H1 (cell line): ENCODE measurements around the gene MEI1. TPM values are rescaled to one million over a fixed set of nuclear protein-coding genes. Genes with fewer than 3 reads are reported as not detected.

Experiments used
- polyA plus RNA-seq, 7 experiments: library from polyadenylated mRNA; depleted of rRNA in 3 of 7; stranded (reverse) in 5 of 7; unstranded in 2 of 7; fragments of >200 nt in 5 of 7; fragments of 200-250 nt in 2 of 7; gene quantifications; 1 replicate in 5 of 7; 2 replicates in 1 of 7; 4 replicates in 1 of 7; pipeline versions ENCODE4 v1.2.1 to v1.2.3, GENCODE V29; 2011 to 2013; ENCODE audit warnings: missing spikeins in 2 of 7, mixed read lengths in 2 of 7
- total RNA-seq: library from RNA; stranded (reverse); fragmentation: NEBNext Ultra II Directional; extraction: Animal tissue kit (Norgen Biotek cat#: 25700); gene quantifications from 2 replicates; pipeline ENCODE4 v1.2.1, GENCODE V29; 2021
- TF ChIP-seq, protein P1 (sequence below): fragments of 300-600 bp; sonication (generic); IDR thresholded peaks from 2 replicates; pipeline ENCODE4 v1.7.1; 2012; ENCODE audit warnings: low read length, moderate library complexity, mild to moderate bottlenecking, inconsistent platforms; ENCODE audit not compliant: insufficient replicate concordance

MEI1 gene
- total and polyA plus RNA-seq, 2 of the 8 experiments (the other 6 are each of a cell fraction or from before 2014, with no cell fraction given) = 0.27 to 0.54 TPM

DNA sequence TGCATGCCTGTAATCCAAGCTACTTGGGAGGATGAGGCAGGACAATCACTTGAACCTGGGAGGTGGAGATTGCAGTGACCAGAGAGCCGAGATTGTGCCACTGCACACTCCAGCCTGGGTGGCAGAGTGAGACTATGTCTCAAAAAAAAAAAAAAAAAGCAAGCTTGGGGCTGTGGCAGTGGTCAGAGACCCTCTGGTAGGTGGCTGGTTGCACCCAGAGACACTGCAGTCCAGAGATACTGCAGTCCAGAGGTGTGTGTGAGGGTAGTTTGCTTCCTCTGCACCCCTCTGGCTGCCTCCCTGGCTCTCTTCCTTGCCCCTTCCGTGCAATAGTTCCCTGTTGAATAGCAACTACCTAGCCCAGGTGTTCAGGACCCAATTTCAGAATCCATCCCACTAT is 99.4 kb downstream of the MEI1 start (continued):
- TF ChIP-seq, protein P1, sequence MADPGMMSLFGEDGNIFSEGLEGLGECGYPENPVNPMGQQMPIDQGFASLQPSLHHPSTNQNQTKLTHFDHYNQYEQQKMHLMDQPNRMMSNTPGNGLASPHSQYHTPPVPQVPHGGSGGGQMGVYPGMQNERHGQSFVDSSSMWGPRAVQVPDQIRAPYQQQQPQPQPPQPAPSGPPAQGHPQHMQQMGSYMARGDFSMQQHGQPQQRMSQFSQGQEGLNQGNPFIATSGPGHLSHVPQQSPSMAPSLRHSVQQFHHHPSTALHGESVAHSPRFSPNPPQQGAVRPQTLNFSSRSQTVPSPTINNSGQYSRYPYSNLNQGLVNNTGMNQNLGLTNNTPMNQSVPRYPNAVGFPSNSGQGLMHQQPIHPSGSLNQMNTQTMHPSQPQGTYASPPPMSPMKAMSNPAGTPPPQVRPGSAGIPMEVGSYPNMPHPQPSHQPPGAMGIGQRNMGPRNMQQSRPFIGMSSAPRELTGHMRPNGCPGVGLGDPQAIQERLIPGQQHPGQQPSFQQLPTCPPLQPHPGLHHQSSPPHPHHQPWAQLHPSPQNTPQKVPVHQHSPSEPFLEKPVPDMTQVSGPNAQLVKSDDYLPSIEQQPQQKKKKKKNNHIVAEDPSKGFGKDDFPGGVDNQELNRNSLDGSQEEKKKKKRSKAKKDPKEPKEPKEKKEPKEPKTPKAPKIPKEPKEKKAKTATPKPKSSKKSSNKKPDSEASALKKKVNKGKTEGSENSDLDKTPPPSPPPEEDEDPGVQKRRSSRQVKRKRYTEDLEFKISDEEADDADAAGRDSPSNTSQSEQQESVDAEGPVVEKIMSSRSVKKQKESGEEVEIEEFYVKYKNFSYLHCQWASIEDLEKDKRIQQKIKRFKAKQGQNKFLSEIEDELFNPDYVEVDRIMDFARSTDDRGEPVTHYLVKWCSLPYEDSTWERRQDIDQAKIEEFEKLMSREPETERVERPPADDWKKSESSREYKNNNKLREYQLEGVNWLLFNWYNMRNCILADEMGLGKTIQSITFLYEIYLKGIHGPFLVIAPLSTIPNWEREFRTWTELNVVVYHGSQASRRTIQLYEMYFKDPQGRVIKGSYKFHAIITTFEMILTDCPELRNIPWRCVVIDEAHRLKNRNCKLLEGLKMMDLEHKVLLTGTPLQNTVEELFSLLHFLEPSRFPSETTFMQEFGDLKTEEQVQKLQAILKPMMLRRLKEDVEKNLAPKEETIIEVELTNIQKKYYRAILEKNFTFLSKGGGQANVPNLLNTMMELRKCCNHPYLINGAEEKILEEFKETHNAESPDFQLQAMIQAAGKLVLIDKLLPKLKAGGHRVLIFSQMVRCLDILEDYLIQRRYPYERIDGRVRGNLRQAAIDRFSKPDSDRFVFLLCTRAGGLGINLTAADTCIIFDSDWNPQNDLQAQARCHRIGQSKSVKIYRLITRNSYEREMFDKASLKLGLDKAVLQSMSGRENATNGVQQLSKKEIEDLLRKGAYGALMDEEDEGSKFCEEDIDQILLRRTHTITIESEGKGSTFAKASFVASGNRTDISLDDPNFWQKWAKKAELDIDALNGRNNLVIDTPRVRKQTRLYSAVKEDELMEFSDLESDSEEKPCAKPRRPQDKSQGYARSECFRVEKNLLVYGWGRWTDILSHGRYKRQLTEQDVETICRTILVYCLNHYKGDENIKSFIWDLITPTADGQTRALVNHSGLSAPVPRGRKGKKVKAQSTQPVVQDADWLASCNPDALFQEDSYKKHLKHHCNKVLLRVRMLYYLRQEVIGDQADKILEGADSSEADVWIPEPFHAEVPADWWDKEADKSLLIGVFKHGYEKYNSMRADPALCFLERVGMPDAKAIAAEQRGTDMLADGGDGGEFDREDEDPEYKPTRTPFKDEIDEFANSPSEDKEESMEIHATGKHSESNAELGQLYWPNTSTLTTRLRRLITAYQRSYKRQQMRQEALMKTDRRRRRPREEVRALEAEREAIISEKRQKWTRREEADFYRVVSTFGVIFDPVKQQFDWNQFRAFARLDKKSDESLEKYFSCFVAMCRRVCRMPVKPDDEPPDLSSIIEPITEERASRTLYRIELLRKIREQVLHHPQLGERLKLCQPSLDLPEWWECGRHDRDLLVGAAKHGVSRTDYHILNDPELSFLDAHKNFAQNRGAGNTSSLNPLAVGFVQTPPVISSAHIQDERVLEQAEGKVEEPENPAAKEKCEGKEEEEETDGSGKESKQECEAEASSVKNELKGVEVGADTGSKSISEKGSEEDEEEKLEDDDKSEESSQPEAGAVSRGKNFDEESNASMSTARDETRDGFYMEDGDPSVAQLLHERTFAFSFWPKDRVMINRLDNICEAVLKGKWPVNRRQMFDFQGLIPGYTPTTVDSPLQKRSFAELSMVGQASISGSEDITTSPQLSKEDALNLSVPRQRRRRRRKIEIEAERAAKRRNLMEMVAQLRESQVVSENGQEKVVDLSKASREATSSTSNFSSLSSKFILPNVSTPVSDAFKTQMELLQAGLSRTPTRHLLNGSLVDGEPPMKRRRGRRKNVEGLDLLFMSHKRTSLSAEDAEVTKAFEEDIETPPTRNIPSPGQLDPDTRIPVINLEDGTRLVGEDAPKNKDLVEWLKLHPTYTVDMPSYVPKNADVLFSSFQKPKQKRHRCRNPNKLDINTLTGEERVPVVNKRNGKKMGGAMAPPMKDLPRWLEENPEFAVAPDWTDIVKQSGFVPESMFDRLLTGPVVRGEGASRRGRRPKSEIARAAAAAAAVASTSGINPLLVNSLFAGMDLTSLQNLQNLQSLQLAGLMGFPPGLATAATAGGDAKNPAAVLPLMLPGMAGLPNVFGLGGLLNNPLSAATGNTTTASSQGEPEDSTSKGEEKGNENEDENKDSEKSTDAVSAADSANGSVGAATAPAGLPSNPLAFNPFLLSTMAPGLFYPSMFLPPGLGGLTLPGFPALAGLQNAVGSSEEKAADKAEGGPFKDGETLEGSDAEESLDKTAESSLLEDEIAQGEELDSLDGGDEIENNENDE = no peak
